WTC11 (cell line): ENCODE data around the gene IGHMBP2. TPM values are rescaled to one million over a fixed set of nuclear protein-coding genes. Genes with fewer than 3 reads are reported as not detected.

ENCODE experiments used
- ATF2 ChIP-seq: sonication (generic); formaldehyde crosslinking; IDR thresholded peaks from 2 replicates; pipeline ENCODE4 v1.8.1; 2022; ENCODE audit warnings: low read depth, missing genetic modification reagents, borderline replicate concordance
- ATF6 ChIP-seq: sonication (generic); formaldehyde crosslinking; IDR thresholded peaks from 2 replicates; pipeline ENCODE4 v1.8.1; 2023; ENCODE audit warnings: mild to moderate bottlenecking, missing genetic modification reagents
- CTCF ChIP-seq: fragments of 200-600 bp; IDR thresholded peaks from 2 replicates; pipeline ENCODE4 v1.8.0; 2022; ENCODE audit warnings: antibody characterized with exemption
- FOXP4 ChIP-seq: sonication (generic); formaldehyde crosslinking; IDR thresholded peaks from 2 replicates; pipeline ENCODE4 v1.8.0; 2022; ENCODE audit warnings: mild to moderate bottlenecking, missing genetic modification reagents
- IRF1 ChIP-seq: sonication (generic); formaldehyde crosslinking; IDR thresholded peaks from 2 replicates; pipeline ENCODE4 v1.8.0; 2023; ENCODE audit warnings: missing genetic modification reagents
- MXD4 ChIP-seq: fragments of 250-450 bp; sonication (Bioruptor Pico); IDR thresholded peaks from 2 replicates; pipeline ENCODE4 v1.8.0; 2021; ENCODE audit warnings: mild to moderate bottlenecking, moderate library complexity, borderline replicate concordance
- PRDM15 ChIP-seq: sonication (generic); formaldehyde crosslinking; IDR thresholded peaks from 2 replicates; pipeline ENCODE4 v1.8.0; 2022; ENCODE audit warnings: missing genetic modification reagents
- STAT6 ChIP-seq: sonication (generic); formaldehyde crosslinking; conservative IDR thresholded peaks from 2 replicates; pipeline ENCODE4 v1.8.1; 2023; ENCODE audit warnings: mild to moderate bottlenecking, low read depth, missing genetic modification reagents, moderate library complexity
- USF2 ChIP-seq: sonication (generic); formaldehyde crosslinking; IDR thresholded peaks from 2 replicates; pipeline ENCODE4 v1.8.1; 2023; ENCODE audit warnings: mild to moderate bottlenecking, missing genetic modification reagents, moderate library complexity
- ZBTB21 ChIP-seq: sonication (generic); formaldehyde crosslinking; IDR thresholded peaks from 2 replicates; pipeline ENCODE4 v1.8.1; 2023; ENCODE audit warnings: mild to moderate bottlenecking, missing genetic modification reagents, borderline replicate concordance
- ZNF138 ChIP-seq: sonication (generic); formaldehyde crosslinking; conservative IDR thresholded peaks from 2 replicates; pipeline ENCODE4 v1.8.1; 2022; ENCODE audit warnings: mild to moderate bottlenecking, moderate library complexity, missing genetic modification reagents
- ZNF317 ChIP-seq: sonication (generic); formaldehyde crosslinking; IDR thresholded peaks from 2 replicates; pipeline ENCODE4 v1.8.1; 2023; ENCODE audit warnings: low read depth, mild to moderate bottlenecking, moderate library complexity, missing genetic modification reagents, borderline replicate concordance
- total RNA-seq: library from RNA; stranded (reverse); gene quantifications from 3 replicates; pipeline ENCODE4 v1.2.3, GENCODE V29; 2021

The IGHMBP2 gene
- total RNA-seq, 1 experiment from 2014 or later, result 22.5 TPM

- no peak for TF ChIP-seq CTCF
- TF ChIP-seq STAT6 (CRISPR knock-in tag), result no peak
- TF ChIP-seq PRDM15 (CRISPR knock-in tag), result no peak
- no peak for TF ChIP-seq FOXP4 (CRISPR knock-in tag)
- TF ChIP-seq ZBTB21, result no peak
- no peak for TF ChIP-seq MXD4
- TF ChIP-seq ATF2 (CRISPR knock-in tag), result no peak
- TF ChIP-seq ZNF138, result no peak
- no peak for TF ChIP-seq IRF1 (CRISPR knock-in tag)
- no peak for TF ChIP-seq ZNF317 (CRISPR knock-in tag)
- no peak for TF ChIP-seq USF2 (CRISPR knock-in tag)
- TF ChIP-seq ATF6 (CRISPR knock-in tag), result no peak
- TF ChIP-seq, all 79 proteins: peak for 0
These were observed 30.1 kb downstream of the IGHMBP2 start (continued) for GRCh38 chr11:68933605-68934320.
